HL-60 (cell line): ENCODE measurements around the gene MPPE1.

Experiments
- CTCF ChIP-seq: IDR thresholded peaks from one replicate; pipeline ENCODE4 v1.5.1; 2011; ENCODE audit warnings: low read length, control low read depth, inconsistent platforms; ENCODE audit not compliant: insufficient read depth
- GABPA ChIP-seq: IDR thresholded peaks from 2 replicates; pipeline ENCODE4 v1.6.1; 2012; ENCODE audit warnings: low read depth
- POLR2AphosphoS5 ChIP-seq: IDR thresholded peaks from 2 replicates; pipeline ENCODE4 v1.6.1; 2012; ENCODE audit warnings: low read depth

DNA sequence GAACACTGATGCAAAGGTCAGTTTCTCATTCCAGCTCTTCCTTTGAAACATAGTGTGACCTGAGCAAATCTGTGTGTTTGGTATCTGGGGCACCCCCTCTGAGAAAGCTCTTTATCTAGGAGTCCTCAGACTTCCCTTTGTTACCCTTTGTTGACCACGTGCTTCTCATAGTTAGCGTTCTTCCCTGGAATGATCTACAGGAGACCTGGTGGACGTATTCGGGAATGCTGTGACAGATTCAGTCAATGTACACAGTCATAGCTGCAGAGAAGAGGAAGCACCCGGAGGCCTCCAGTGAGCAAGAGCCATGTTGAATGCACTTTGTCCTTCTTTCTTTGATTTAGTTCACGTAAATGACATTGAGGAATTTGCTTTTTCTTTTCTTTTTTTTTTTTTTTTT is 67.6 kb downstream of the MPPE1 start:
- no peak for TF ChIP-seq POLR2AphosphoS5
- TF ChIP-seq CTCF, result no peak
- no peak for TF ChIP-seq GABPA
